Nephron (organoid): ENCODE measurements around the gene MRPS15.

Source experiments
- H3K27ac Mint-ChIP-seq, 3 experiments: 2 replicates each; pipeline ENCODE4 v1.8.0; 2020; ENCODE audit warnings: mixed read lengths in 3 of 3, mild to moderate bottlenecking in 2 of 3, moderate library complexity in 1 of 3
- H3K27me3 Mint-ChIP-seq: 2 replicates; pipeline ENCODE4 v1.8.0; 2021; ENCODE audit warnings: low read depth, mild to moderate bottlenecking, moderate library complexity, mixed read lengths
- H3K36me3 Mint-ChIP-seq: 2 replicates; pipeline ENCODE4 v1.8.0; 2020; ENCODE audit warnings: low read depth, mixed read lengths
- H3K4me1 Mint-ChIP-seq: 2 replicates; pipeline ENCODE4 v1.8.0; 2020; ENCODE audit warnings: mixed read lengths
- H3K4me3 Mint-ChIP-seq, 3 experiments: 2 replicates each; pipeline ENCODE4 v1.8.0; 2020; ENCODE audit warnings: mild to moderate bottlenecking in 3 of 3, mixed read lengths in 3 of 3, moderate library complexity in 2 of 3
- H3K9me3 Mint-ChIP-seq: 2 replicates; pipeline ENCODE4 v1.8.0; 2020; ENCODE audit warnings: mixed read lengths
- TF ChIP-seq, protein P1 (sequence below), 3 experiments: fragments of 200-600 bp; sonication (generic); IDR thresholded peaks; one replicate each; pipeline ENCODE4 v1.5.0; 2021; ENCODE audit warnings: antibody characterized with exemption in 3 of 3; ENCODE audit not compliant: unreplicated experiment in 3 of 3

MRPS15 gene

DNA sequence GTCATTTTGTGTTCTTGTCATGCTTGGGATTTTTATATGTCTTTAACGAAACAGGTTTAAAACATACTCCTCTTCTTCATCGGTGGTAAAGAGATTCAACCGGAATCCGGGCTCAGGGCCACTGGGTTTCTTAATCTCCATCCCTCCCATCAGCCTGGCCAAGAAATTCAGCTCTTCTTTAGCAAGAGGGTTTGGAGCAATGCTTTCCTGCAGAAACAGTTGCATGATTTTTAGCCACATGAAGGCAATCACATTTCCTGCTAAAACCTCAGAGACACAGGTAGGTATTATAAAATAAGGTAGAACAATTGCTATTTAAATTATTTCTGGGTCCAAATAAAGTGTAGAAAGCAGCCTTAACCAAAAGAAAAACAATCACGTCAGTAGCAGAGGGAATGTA, 43.8 kb downstream of the MRPS15 start:
- Mint-ChIP-seq H3K4me3 (no peak overlapping the region), H3K27me3 (no peaks in the 10 kb centered on the region), H3K9me3 (no peaks in the 10 kb centered on the region), H3K4me1 (peaks cover 6% of the 10 kb centered on the region), H3K36me3 (peaks cover 25% of the 10 kb centered on the region), H3K27ac (peak overlapping the region; percentile 41 to 70 (median 61))
- TF ChIP-seq, protein P1, sequence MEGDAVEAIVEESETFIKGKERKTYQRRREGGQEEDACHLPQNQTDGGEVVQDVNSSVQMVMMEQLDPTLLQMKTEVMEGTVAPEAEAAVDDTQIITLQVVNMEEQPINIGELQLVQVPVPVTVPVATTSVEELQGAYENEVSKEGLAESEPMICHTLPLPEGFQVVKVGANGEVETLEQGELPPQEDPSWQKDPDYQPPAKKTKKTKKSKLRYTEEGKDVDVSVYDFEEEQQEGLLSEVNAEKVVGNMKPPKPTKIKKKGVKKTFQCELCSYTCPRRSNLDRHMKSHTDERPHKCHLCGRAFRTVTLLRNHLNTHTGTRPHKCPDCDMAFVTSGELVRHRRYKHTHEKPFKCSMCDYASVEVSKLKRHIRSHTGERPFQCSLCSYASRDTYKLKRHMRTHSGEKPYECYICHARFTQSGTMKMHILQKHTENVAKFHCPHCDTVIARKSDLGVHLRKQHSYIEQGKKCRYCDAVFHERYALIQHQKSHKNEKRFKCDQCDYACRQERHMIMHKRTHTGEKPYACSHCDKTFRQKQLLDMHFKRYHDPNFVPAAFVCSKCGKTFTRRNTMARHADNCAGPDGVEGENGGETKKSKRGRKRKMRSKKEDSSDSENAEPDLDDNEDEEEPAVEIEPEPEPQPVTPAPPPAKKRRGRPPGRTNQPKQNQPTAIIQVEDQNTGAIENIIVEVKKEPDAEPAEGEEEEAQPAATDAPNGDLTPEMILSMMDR (IDR thresholded peaks at IDR 0.05; ENCODE audit: unreplicated experiment in 3 of 3), result no peak

DNA sequence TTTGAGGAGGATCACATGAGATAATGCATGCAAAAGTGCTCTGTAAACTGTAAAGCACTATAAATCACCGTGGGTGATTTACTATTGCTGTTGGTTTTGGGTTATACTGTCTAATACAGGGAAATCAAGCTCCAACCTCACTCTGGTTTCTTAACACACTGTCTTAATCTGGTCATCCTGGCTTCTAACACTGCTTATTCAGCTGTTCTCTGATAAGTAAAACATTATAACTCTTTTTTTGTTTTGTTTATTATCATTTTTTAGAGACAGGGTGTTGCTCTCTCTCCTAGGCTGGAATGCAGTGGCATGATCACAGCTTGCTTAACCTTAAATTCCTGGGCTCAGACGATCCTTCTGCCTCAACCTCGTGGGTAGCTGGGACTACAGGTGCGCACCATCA, 44.6 kb downstream of the MRPS15 start:
- Mint-ChIP-seq H3K36me3 (peaks cover 27% of the 10 kb centered on the region), H3K9me3 (no peaks in the 10 kb centered on the region), H3K27me3 (no peaks in the 10 kb centered on the region), H3K4me3 (no peak overlapping the region), H3K4me1 (peaks cover 6% of the 10 kb centered on the region), H3K27ac (no peak overlapping the region)
- TF ChIP-seq, protein P1 (IDR thresholded peaks at IDR 0.05; ENCODE audit: unreplicated experiment in 3 of 3), result no peak

DNA sequence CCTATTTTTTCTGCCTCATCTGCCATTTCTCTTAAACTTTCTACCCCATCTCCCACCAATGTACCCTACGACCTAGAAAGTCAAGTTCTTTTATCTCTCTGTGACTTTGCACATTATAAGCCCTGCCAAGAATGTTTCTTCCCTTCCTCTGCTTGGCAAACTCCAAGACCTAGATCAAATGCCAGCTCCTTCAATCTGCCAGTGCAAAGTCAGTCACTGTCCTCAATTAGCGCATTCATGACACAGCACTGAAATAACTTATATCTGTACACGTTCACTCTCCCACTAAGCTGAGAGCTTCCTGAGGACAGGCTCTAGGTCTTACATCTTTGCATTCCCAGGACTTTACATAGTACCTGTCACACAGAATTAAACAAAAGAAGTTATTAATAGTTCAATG, 45.0 kb downstream of the MRPS15 start:
- Mint-ChIP-seq H3K4me1 (peaks cover 6% of the 10 kb centered on the region), H3K27ac (peak overlapping the region in 1 of 3 experiments; percentile 11), H3K4me3 (no peak overlapping the region), H3K36me3 (peaks cover 32% of the 10 kb centered on the region), H3K27me3 (no peaks in the 10 kb centered on the region), H3K9me3 (no peaks in the 10 kb centered on the region)
- TF ChIP-seq, protein P1 (IDR thresholded peaks at IDR 0.05; ENCODE audit: unreplicated experiment in 3 of 3), result no peak

DNA sequence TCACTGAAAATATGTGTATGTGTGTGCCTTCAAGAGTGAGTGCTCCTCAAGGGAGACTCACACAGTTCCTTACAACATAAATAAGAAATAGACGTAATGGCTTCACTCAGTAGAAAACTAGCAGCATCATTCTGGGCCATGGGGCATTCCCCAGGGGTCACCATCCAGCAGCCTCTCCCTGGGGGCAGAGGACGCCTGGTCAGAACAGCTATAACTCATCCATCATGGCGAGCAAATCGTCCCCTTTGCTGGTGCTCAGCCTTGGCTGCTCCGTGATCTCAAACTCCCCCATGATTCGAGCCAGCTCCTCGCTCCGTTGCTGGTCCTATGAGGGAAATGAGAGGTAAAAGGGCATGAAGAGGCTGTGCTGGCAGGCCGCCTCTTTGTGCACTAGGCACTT, 46.3 kb downstream of the MRPS15 start:
- H3K4me1 Mint-ChIP-seq, result peaks cover 6% of the 10 kb centered on the region
- H3K27me3 Mint-ChIP-seq, result no peaks in the 10 kb centered on the region
- peak overlapping the region in 2 of 3 experiments; percentile 1 to 12 for H3K27ac Mint-ChIP-seq
- peaks cover 36% of the 10 kb centered on the region for H3K36me3 Mint-ChIP-seq
- H3K4me3 Mint-ChIP-seq, result no peak overlapping the region
- TF ChIP-seq, protein P1 (IDR thresholded peaks at IDR 0.05; ENCODE audit: unreplicated experiment in 3 of 3), result no peak
- H3K9me3 Mint-ChIP-seq, result no peaks in the 10 kb centered on the region

DNA sequence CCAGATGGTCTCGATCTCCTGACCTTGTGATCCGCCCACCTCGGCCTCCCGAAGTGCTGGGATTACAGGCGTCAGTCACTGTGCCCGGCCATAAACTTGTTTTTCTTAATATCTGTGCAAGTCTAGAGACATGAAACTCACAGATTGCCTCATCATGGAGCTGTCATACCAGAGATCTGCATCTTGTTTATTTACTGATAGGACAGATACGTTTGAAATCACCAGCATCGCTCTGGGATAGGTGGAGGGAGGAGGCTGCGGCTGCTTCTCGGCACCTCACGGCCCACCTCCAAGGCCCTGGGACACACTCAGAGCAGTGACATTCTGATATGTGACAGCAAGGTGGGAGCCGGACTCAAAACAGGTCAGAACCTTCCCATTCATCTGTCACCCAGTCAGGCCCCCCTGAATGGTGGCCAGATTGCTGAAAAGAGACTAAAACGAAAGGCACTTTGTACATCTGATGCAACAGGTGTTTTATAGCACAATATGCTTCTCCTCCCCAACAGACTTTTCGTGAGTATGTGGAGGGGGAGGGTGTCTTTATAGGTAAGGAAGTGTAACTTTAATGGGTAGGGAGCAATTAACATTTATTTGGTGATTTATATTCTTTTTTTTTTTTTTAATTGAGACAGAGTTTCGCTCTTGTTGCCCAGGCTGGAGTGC, 48.4 kb downstream of the MRPS15 start:
- Mint-ChIP-seq H3K36me3 (peaks cover 43% of the 10 kb centered on the region), H3K27ac (peak overlapping the region in 1 of 3 experiments; percentile 40), H3K4me3 (no peak overlapping the region), H3K27me3 (no peaks in the 10 kb centered on the region), H3K9me3 (no peaks in the 10 kb centered on the region), H3K4me1 (peaks cover 4% of the 10 kb centered on the region)
- TF ChIP-seq, protein P1 (IDR thresholded peaks at IDR 0.05; ENCODE audit: unreplicated experiment in 3 of 3), result no peak

DNA sequence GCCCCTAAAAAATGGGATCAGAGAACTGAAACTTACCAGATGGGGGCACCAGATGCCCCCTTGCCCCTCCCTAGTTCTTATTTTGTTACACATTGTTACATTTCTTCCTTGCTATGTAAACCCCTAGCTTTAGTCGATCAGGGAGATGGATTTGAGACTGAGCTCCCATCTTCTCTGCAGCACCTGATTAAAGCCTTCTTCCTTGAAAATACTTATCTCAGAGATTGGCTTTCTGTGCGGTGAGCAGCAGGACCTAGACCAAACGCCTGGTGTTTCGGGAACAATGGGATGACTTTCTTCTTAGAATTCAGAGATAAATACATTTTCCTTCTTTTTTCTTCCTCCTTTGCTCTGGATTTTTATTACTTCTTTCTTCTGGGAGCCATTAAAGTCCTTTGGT, 49.8 kb downstream of the MRPS15 start:
- Mint-ChIP-seq H3K27me3 (no peaks in the 10 kb centered on the region), H3K27ac (no peak overlapping the region), H3K4me3 (no peak overlapping the region), H3K36me3 (peaks cover 49% of the 10 kb centered on the region), H3K4me1 (no peaks in the 10 kb centered on the region), H3K9me3 (no peaks in the 10 kb centered on the region)
- TF ChIP-seq, protein P1 (IDR thresholded peaks at IDR 0.05; ENCODE audit: unreplicated experiment in 3 of 3), result no peak
